ENCODE measurements around the gene FAM216A. TPM values are rescaled to one million over a fixed set of nuclear protein-coding genes. Genes with fewer than 3 reads are reported as not detected.
"Not testable (repeated sequence)": the region's sequence is repeated elsewhere in the genome, so short reads cannot be mapped to it uniquely, and the experiment has no call there.

Gene FAM216A, protein sequence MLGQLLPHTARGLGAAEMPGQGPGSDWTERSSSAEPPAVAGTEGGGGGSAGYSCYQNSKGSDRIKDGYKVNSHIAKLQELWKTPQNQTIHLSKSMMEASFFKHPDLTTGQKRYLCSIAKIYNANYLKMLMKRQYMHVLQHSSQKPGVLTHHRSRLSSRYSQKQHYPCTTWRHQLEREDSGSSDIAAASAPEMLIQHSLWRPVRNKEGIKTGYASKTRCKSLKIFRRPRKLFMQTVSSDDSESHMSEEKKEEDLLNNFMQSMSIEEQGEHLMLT
- total RNA-seq, result 10 to 100 TPM; 23.0 to 48.7 (median 36.2) TPM

DNA sequence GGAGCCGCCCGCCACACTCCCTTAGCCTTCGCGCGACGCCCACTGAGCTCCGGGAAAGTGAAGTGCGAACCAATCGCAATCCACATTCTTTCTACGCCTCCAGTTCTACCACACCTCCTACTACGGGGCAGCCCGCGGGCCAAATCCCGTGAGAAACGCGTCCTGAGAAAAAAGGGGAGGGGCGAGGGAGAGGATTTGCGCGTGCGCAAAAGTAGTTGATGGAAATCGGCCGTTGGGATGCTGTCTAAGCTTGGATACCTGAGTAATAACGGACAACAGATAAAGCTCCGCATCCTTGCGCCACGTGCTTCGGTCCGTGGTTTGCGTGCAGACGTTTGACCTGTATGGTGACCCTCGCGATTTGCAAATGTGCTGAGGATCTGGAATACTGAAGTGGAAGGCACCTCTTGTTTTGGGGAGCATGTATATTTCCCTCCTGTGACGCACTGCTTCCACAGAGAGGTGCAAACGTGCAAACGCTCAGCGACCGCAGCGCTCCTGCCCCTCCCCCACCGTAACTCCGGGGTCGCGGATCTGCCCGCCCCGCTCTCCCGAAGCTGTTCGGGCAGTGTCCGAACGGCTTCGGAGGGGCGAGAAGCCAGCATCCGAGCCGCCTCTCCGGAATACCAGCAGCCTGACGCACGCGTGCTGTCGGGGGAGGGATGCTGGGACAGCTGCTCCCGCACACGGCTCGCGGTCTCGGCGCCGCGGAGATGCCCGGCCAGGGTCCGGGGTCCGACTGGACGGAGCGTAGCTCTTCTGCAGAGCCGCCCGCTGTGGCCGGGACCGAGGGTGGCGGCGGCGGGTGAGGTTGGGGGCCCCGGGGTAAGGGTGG, at the start of gene FAM216A, which contains the start of gene GPN3:
FAM216A (plus strand) TSS at position 632 of the 835 bp plus-strand sequence; CDS start at position 663, 31 bp downstream.
GPN3 (minus strand) TSS at position 44 of the 835 bp plus-strand sequence. CDS start 54 bp downstream, outside the sequence.
- ATAC-seq (replicated peaks in 6 of 8), result peak; percentile 82 to 90 (median 88)
- 0% methylated on average over 3 to 16 of the region's 78 CpGs; no CpG with 5 or more reads in 5 of the 10 experiments for WGBS, 10 experiments
- in situ Hi-C loops (cut with MboI; ENCODE audit: low pct_unique_long_range_greater_than_20kb in 2 of 9, low sequenced_read_pairs in 9 of 9, unreplicated experiment in 9 of 9), result loop anchor here in 1 of 9 experiments (25.0 kb wide), 1 partner anchor 419 kb away; no protein-coding TSS in a partner anchor
- H3K27ac ChIP-seq, result peak within 1 kb of the TSS; percentile 89 to 95
- peak within 1 kb of the TSS; percentile 42 to 85 (median 66) for H3K4me3 ChIP-seq
- H3K4me1 ChIP-seq (replicated peaks in 1 of 2), result peaks cover 7 to 8% of the 10 kb centered on the region in 2 donors

DNA sequence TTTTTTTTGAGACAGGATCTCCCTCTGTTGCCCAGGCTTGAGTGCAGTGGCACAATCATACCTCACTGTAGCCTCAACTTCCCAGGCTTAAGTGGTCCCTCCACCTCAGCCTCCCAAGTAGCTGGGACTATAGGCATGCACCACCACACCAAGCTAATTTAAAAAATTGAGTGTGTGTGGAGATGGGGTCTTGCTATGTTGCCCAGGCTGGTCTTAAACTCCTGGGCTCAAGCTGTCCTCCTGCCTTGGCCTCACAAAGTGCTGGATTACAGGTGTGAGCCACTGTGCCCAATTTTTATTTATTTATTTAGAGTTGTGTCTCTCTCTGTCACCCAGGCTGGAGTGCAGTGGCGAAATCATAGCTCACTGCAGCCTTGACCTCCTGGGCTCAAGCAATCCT, 48.0 kb upstream of the FAM216A start:
- H3K4me3 ChIP-seq; in situ Hi-C loops (cut with MboI; ENCODE audit: low pct_unique_long_range_greater_than_20kb in 2 of 9, low sequenced_read_pairs in 9 of 9, unreplicated experiment in 9 of 9); H3K4me1 ChIP-seq (replicated peaks in 1 of 2); H3K27ac ChIP-seq; ATAC-seq (replicated peaks in 6 of 8): not testable (repeated sequence)
- WGBS, 10 experiments, result 100% methylated on average over 1 of the region's 1 CpG; no CpG with 5 or more reads in 6 of the 10 experiments

DNA sequence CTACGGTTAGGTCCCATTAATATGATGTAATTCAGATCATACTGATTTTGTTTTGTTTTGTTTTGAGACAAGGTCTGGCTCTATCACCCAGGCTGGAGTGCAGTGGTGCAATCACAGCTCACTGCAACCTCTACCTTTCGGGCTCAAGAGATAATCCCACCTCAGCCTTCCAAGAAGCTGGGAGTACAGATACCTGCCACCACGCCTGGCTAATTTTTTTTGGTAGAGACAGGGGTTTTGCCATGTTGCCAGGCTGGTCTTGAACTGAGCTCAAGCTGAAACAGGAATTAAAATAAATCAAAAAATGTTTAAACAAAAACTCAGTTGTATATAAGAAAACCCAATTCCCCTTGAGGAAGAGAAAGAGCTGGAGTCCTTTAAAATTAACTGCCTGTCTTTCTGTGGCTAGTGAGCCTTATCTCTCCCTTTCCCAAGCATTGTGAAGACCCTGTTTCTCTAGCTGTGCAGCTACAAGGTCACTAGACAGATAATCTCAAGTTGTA, 47.4 kb upstream of the FAM216A start:
- no peak for ATAC-seq (replicated peaks in 6 of 8)
- in situ Hi-C loops (cut with MboI; ENCODE audit: low pct_unique_long_range_greater_than_20kb in 2 of 9, low sequenced_read_pairs in 9 of 9, unreplicated experiment in 9 of 9), result no loop called here
- Histone ChIP-seq H3K27ac (no peak overlapping the region), H3K4me3 (no peak overlapping the region), H3K4me1 (replicated peaks in 1 of 2) (peaks cover 0 to 2% of the 10 kb centered on the region in 2 donors)
- whole genome bisulfite sequencing, 10 experiments, result 29 to 100% (median 63%) methylated on average over 1 to 3 of the region's 3 CpGs; no CpG with 5 or more reads in 2 of the 10 experiments

DNA sequence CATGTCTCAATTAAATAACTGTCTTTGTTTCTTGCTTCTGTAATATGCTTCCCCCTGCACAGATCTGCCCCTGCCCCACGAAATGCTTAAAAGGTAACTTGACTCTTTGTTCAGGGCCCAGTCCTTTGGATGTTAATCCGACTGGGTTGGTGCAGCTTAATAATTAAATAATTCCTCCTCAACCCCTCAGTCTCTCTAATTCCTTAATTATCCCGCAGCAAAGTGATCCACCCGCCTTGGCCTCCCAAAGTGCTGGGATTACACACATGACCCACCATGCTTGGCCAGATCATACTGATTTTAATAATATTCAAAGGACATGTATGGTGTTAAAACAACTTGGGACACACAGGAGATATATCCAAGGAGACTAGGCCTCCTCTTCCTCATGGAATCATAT, 46.9 kb upstream of the FAM216A start:
- Histone ChIP-seq H3K4me1 (replicated peaks in 1 of 2) (peaks cover 0 to 2% of the 10 kb centered on the region in 2 donors), H3K4me3 (no peak overlapping the region), H3K27ac (no peak overlapping the region)
- no peak for ATAC-seq (replicated peaks in 6 of 8)
- in situ Hi-C loops (cut with MboI; ENCODE audit: low pct_unique_long_range_greater_than_20kb in 2 of 9, low sequenced_read_pairs in 9 of 9, unreplicated experiment in 9 of 9), result no loop called here
- WGBS, 10 experiments, result 29 to 80% (median 48%) methylated on average over 1 to 4 of the region's 4 CpGs; no CpG with 5 or more reads in 4 of the 10 experiments

DNA sequence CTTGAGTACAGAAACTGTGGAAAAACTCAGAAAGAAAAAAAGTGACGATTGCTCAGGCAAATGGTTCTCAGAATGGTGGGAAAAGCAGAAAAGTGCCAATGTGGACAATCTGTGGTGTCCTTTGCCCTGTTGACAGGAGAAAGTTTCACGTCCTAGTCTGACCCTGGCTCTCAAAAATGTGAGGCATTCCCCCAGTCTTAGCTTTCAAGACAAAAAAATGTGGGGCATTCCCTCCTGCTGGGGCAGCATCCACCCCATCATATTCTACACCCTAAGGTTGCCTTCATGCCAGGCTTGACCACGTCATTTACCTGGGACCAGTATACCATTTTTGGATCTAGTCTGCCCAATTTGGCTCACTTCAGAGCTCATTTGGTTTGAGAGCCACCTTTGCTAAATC, 44.4 kb upstream of the FAM216A start:
- H3K4me1 ChIP-seq (replicated peaks in 1 of 2), result peaks cover 0 to 2% of the 10 kb centered on the region in 2 donors
- 29 to 100% (median 65%) methylated on average over 1 to 3 of the region's 3 CpGs; no CpG with 5 or more reads in 4 of the 10 experiments for WGBS, 10 experiments
- H3K4me3 ChIP-seq, result no peak overlapping the region
- H3K27ac ChIP-seq, result no peak overlapping the region
- no peak for ATAC-seq (replicated peaks in 6 of 8)
- in situ Hi-C loops (cut with MboI; ENCODE audit: low pct_unique_long_range_greater_than_20kb in 2 of 9, low sequenced_read_pairs in 9 of 9, unreplicated experiment in 9 of 9), result no loop called here

DNA sequence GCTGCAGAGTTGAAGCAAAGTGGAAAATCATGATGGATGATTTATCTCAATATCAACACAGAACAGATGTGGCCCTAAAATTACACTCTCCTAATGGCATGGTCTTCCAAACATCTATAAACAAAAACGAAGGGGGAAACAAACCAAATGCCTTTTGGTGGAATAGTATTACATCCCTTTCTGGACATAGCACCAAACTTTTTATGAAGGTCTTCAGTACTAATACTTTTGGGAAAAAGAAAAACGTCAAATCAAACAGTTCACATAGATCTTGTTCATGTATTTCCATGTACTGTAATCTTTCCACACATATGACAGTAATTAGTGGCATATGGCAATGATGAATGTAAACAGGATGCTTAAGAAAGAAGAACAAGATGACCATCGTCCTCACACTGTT, 42.2 kb upstream of the FAM216A start:
- Histone ChIP-seq H3K4me3 (no peak overlapping the region), H3K4me1 (replicated peaks in 1 of 2) (peaks cover 0 to 2% of the 10 kb centered on the region in 2 donors), H3K27ac (no peak overlapping the region)
- no peak for ATAC-seq (replicated peaks in 6 of 8)
- in situ Hi-C loops (cut with MboI; ENCODE audit: low pct_unique_long_range_greater_than_20kb in 2 of 9, low sequenced_read_pairs in 9 of 9, unreplicated experiment in 9 of 9), result loop anchor here in 7 of 9 experiments (25.0 kb wide), 2 partner anchors 314 to 339 kb away; partner anchors contain the start of gene IFT81 (in 5 of the 7)
- 0 to 67% (median 49%) methylated on average over 1 to 3 of the region's 3 CpGs; no CpG with 5 or more reads in 1 of the 10 experiments for WGBS, 10 experiments

DNA sequence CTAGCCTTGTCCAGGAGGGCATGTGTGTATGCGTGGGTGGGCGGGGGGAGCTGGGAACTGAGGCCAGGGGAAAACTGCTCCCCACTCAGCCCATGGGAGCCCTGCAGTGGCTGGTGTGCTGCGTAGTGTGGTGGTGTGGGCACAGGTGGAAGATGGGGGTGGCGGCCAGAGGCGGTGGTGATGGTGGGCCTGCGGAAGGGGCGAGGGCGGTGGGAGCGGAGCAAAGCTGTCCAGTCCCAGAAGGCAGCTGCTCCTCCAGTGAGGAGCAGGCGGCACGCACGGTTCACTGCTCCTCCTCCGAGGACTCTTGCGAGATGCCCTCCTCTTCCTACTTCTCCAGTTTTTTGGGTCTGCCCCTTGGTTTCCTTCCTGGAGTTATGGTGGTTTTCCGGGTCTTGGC, 39.0 kb upstream of the FAM216A start:
- not testable (repeated sequence) for H3K4me1 ChIP-seq (replicated peaks in 1 of 2); ATAC-seq (replicated peaks in 6 of 8); H3K4me3 ChIP-seq; H3K27ac ChIP-seq
- 0 to 100% (median 89%) methylated on average over 1 to 5 of the region's 15 CpGs; no CpG with 5 or more reads in 7 of the 10 experiments for WGBS, 10 experiments
- in situ Hi-C loops (cut with MboI; ENCODE audit: low pct_unique_long_range_greater_than_20kb in 2 of 9, low sequenced_read_pairs in 9 of 9, unreplicated experiment in 9 of 9), result loop anchor here in 7 of 9 experiments (25.0 kb wide), 2 partner anchors 317 to 342 kb away; partner anchors contain the start of gene IFT81 (in 5 of the 7)

DNA sequence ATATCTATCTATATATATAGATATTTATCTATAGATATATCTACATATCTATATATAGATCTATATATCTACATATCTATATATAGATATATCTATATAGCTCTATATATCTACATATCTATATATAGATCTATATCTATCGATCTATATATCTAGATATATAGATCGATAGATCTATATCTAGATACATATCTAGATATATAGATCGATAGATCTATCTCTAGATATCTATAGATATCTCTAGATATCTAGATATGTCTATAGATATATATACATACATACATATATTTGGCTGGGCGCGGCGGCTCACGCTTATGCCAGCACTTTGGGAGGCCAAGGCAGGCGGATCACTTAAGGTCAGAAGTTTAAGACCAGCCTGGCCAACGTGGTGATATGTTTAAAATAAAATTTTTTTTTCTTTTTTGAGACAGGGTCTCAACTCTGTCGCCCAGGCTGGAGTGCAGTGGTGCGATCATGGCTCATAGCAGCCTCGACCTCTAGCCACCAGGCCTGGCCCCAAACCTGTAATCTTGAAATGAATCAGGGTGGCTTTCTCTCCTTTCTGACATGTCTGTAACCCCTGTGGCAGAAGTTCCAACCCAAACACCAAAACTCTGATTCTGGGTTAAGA, 36.6 kb upstream of the FAM216A start:
- ATAC-seq (replicated peaks in 6 of 8), result no peak
- H3K4me1 ChIP-seq (replicated peaks in 1 of 2), result no peaks in the 10 kb centered on the region
- peak overlapping the region in 3 of 5 donors; percentile 29 to 38 (median 30) for H3K4me3 ChIP-seq
- H3K27ac ChIP-seq, result no peak overlapping the region
- 63 to 100% (median 74%) methylated on average over 3 to 11 of the region's 12 CpGs; no CpG with 5 or more reads in 2 of the 10 experiments for WGBS, 10 experiments
- in situ Hi-C loops (cut with MboI; ENCODE audit: low pct_unique_long_range_greater_than_20kb in 2 of 9, low sequenced_read_pairs in 9 of 9, unreplicated experiment in 9 of 9), result loop anchor here in 7 of 9 experiments (25.0 kb wide), 2 partner anchors 320 to 345 kb away; partner anchors contain the start of gene IFT81 (in 5 of the 7)

DNA sequence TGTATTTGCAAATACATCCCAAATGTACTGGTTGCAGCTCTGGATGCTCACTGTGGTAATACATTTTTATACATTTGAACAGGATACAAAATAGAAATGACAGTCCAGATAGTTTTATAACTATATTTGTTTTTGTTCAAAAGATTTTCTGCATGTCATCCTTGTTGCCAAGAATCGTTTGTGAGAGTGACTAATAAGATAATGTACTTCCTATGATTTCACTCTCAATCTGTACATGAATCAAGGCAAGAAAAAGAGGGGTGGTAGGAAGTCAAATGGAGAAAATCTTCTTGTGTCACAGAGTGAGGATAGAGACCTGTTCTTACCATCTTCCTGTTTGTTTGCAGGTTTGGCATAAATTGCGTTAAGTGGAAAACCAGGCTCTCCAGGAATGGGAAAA, 32.4 kb upstream of the FAM216A start:
- in situ Hi-C loops (cut with MboI; ENCODE audit: low pct_unique_long_range_greater_than_20kb in 2 of 9, low sequenced_read_pairs in 9 of 9, unreplicated experiment in 9 of 9), result loop anchor here in 7 of 9 experiments (25.0 kb wide), 2 partner anchors 324 to 349 kb away; partner anchors contain the start of gene IFT81 (in 5 of the 7)
- H3K4me3 ChIP-seq, result no peak overlapping the region
- WGBS, 10 experiments, result 14 to 100% (median 83%) methylated on average over 1 to 2 of the region's 2 CpGs; no CpG with 5 or more reads in 1 of the 10 experiments
- no peaks in the 10 kb centered on the region for H3K4me1 ChIP-seq (replicated peaks in 1 of 2)
- H3K27ac ChIP-seq, result no peak overlapping the region
- ATAC-seq (replicated peaks in 6 of 8), result no peak

DNA sequence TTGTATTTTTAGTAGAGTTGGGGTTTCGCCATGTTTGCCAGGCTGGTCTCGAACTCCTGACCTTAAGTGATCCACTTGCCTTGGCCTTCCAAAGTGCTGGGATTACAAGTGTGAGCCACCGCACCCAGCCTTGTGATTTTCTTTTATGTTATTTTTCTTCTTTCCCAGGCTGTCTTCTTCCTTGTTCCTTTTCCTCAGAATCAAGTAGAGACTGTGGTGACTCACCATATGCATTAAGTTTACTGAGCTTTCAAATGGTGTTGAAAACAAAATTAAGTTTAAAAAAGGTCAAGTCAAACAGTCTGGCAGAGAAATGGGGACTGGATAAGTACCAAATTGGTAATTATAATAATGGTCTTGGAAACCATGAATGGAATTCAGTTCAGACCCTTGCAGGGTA, 24.2 kb upstream of the FAM216A start:
- Histone ChIP-seq H3K4me1 (replicated peaks in 1 of 2) (peaks cover 5% of the 10 kb centered on the region in 2 donors), H3K4me3 (no peak overlapping the region), H3K27ac (no peak overlapping the region)
- ATAC-seq (replicated peaks in 6 of 8), result no peak
- 87 to 100% (median 100%) methylated on average over 1 to 3 of the region's 3 CpGs; no CpG with 5 or more reads in 2 of the 10 experiments for WGBS, 10 experiments
- in situ Hi-C loops (cut with MboI; ENCODE audit: low pct_unique_long_range_greater_than_20kb in 2 of 9, low sequenced_read_pairs in 9 of 9, unreplicated experiment in 9 of 9), result loop anchor here in 7 of 9 experiments (25.0 kb wide), 2 partner anchors 332 to 357 kb away; partner anchors contain the start of gene IFT81 (in 5 of the 7)

DNA sequence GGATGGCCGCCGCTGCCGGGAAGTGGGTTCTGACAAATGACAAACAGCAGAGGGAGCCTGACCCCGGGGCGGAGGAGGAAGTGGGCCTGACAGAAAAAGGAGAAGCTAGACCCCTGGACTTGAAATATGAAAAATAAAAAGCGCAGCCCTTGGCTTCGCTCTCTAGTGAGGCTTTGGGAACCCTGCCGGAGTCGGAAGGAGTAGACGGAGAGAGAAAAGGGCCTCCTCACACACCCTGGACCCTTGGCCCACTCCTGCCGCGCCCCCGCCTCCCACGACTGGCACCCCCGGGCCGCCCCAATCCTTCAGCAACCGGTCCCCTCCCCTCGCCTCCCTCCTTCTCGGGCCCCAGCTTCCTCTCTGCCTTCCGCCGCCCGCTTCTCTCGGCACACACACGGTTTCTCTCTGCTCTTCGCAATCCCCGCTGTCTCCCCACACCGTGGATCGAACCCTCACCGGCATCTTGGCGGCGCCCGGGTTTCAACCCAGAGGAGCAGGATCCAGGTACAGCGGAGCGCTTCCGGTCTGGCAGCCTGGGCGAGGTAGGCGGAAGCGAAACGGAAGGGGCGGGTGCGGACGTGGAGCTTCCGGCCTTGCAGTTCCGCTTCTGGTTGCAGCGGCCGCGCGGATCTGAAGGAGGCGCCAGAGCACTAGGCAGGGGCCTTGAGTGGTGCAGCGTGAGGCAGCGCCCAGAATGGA, 18.7 kb upstream of the FAM216A start, which contains the start of gene ARPC3:
ARPC3 (minus strand) TSS at position 539 of the 699 bp plus-strand sequence; CDS start at position 462, 77 bp downstream.
- Histone ChIP-seq H3K27ac (peak within 1 kb of the TSS; percentile 92 to 98), H3K4me1 (replicated peaks in 1 of 2) (peaks cover 5 to 8% of the 10 kb centered on the region in 2 donors), H3K4me3 (peak within 1 kb of the TSS; percentile 74 to 96 (median 88))
- peak; percentile 94 to 99 (median 98) for ATAC-seq (replicated peaks in 6 of 8)
- WGBS, 10 experiments, result 0% methylated on average over 3 to 11 of the region's 51 CpGs; no CpG with 5 or more reads in 6 of the 10 experiments
- in situ Hi-C loops (cut with MboI; ENCODE audit: low pct_unique_long_range_greater_than_20kb in 2 of 9, low sequenced_read_pairs in 9 of 9, unreplicated experiment in 9 of 9), result loop anchor here in 8 of 9 experiments (25.0 kb wide), 3 partner anchors 338 to 437 kb away; partner anchors contain the start of gene IFT81 (in 5 of the 8)
